NCI-H2227 (cell line): ENCODE results near the gene HES6.
A peak's percentile ranks its signal among the peaks of the same experiment; 100 is the strongest.

Source experiments
- DNase-seq: peaks from one replicate; lab custom pipeline; 2025; ENCODE audit not compliant: unreplicated experiment; lab: John Stamatoyannopoulos, UW

HES6 gene

GRCh38 chr2:238239863-238240756, at the start of gene HES6:
TSS of gene HES6 (minus strand) at chr2:238240038. CDS start at chr2:238239905, 133 bp downstream.
- DNase-seq, result peak; percentile 97

GRCh38 chr2:238289574-238289973, 49.7 kb upstream of the HES6 start:
- DNase-seq, result no peak

GRCh38 chr2:238288650-238289573, 49.1 kb upstream of the HES6 start:
- peak; percentile 99 for DNase-seq

GRCh38 chr2:238287737-238288649, 48.2 kb upstream of the HES6 start, which contains the start of gene PER2:
TSS of gene PER2 (minus strand) at chr2:238288610. CDS start at chr2:238277936, 10,674 bp downstream.
- DNase-seq, result peak; percentile 61

- no peak for DNase-seq
Observed at GRCh38 chr2:238286987-238287736, 47.3 kb upstream of the HES6 start.

GRCh38 chr2:238286551-238286950, 46.7 kb upstream of the HES6 start:
- DNase-seq, result no peak

GRCh38 chr2:238286095-238286494, 46.3 kb upstream of the HES6 start:
- DNase-seq, result no peak

- peak; percentile 21 for DNase-seq
Observed at GRCh38 chr2:238285653-238286082, 45.8 kb upstream of the HES6 start.

GRCh38 chr2:238284802-238285515, 45.1 kb upstream of the HES6 start:
- DNase-seq, result no peak

GRCh38 chr2:238282861-238283738, 43.3 kb upstream of the HES6 start:
- no peak for DNase-seq

- no peak for DNase-seq
Observed at GRCh38 chr2:238281826-238282480, 42.1 kb upstream of the HES6 start.

- no peak for DNase-seq
Observed at GRCh38 chr2:238280083-238280825, 40.4 kb upstream of the HES6 start.

GRCh38 chr2:238279324-238279682, 39.5 kb upstream of the HES6 start:
- DNase-seq, result no peak

- no peak for DNase-seq
Observed at GRCh38 chr2:238278626-238279323, 38.9 kb upstream of the HES6 start.

- peak; percentile 6 for DNase-seq
Observed at GRCh38 chr2:238277695-238278094, 37.9 kb upstream of the HES6 start.

- no peak for DNase-seq
Observed at GRCh38 chr2:238274152-238274865, 34.5 kb upstream of the HES6 start.
